Astrocyte (in vitro differentiated cells and primary cell): ENCODE measurements around the gene FAM110C.

Source experiments
- CTCF ChIP-seq: IDR thresholded peaks from 2 replicates; pipeline ENCODE4 v1.5.1; 2011; ENCODE audit warnings: low read depth, mild to moderate bottlenecking, inconsistent platforms, low read length, moderate library complexity; ENCODE audit not compliant: insufficient read depth
- EZH2 ChIP-seq: IDR thresholded peaks from 2 replicates; pipeline ENCODE4 v1.6.1; 2012; ENCODE audit warnings: mild to moderate bottlenecking, low read length, inconsistent platforms; ENCODE audit not compliant: insufficient read depth

- TF ChIP-seq EZH2 (no peak), CTCF (no peak)
These were observed 34.1 kb upstream of the FAM110C start for GRCh38 chr2:80378-80777.
